ENCODE data around the gene MBNL1. TPM values are rescaled to one million over a fixed set of nuclear protein-coding genes. Genes with fewer than 3 reads are reported as not detected.

The MBNL1 gene
- polyA plus RNA-seq, 1 experiment = 203 TPM

- DNase-seq (ENCODE audit: low read depth) = no peak
- CTCF ChIA-PET = interaction anchor here (1.1 to 1.3 kb wide), 3 partner anchors 9 to 17 kb away, joined by 3 read pairs; no protein-coding TSS in a partner anchor
- Histone ChIP-seq H3K36me3 (ENCODE audit: control insufficient read depth, insufficient read depth, low read length) (no peaks in the 10 kb centered on the region), H3K4me3 (ENCODE audit: low read depth, low read length) (no peak overlapping the region), H3K27me3 (ENCODE audit: control insufficient read depth, insufficient read depth, low read length) (no peaks in the 10 kb centered on the region)
- no peak for TF ChIP-seq CTCF (IDR thresholded peaks at IDR 0.05; ENCODE audit: insufficient read depth, low read depth, low read length)
- POLR2A ChIA-PET = no interaction called here
Observed at GRCh38 chr3:152356870-152357276, 88.1 kb downstream of the MBNL1 start.

DNA sequence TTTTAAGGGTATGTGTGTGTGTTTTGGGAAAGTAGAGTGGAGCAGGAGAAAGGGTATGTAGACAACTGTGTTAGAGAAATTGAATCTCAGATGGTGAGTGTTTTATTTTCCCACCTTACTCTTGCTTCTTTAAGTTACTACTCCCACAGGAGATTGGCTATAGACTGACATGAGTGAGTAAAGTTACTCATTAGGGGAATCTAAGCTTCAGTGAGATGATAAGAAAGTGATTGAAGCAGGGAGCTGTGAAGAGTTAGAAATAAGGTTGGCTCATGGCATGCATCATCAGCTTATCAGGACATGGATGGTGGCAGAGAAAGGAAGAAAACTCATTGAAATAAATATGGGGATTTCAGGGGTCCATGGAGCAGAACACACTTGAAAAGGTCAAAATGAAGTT lies 88.9 kb downstream of the MBNL1 start:
- ChIA-PET POLR2A (interaction anchor here (0.6 kb wide), 1 partner anchor 11 kb away, joined by 3 read pairs; no protein-coding TSS in a partner anchor), CTCF (interaction anchor here (1.1 to 1.3 kb wide), 3 partner anchors 8 to 17 kb away, joined by 3 read pairs; no protein-coding TSS in a partner anchor)
- no peak for TF ChIP-seq CTCF (IDR thresholded peaks at IDR 0.05; ENCODE audit: insufficient read depth, low read depth, low read length)
- no peaks in the 10 kb centered on the region for H3K36me3 ChIP-seq (ENCODE audit: control insufficient read depth, insufficient read depth, low read length)
- no peak overlapping the region for H3K4me3 ChIP-seq (ENCODE audit: low read depth, low read length)
- no peak for DNase-seq (ENCODE audit: low read depth)
- H3K27me3 ChIP-seq (ENCODE audit: control insufficient read depth, insufficient read depth, low read length) = no peaks in the 10 kb centered on the region

DNA sequence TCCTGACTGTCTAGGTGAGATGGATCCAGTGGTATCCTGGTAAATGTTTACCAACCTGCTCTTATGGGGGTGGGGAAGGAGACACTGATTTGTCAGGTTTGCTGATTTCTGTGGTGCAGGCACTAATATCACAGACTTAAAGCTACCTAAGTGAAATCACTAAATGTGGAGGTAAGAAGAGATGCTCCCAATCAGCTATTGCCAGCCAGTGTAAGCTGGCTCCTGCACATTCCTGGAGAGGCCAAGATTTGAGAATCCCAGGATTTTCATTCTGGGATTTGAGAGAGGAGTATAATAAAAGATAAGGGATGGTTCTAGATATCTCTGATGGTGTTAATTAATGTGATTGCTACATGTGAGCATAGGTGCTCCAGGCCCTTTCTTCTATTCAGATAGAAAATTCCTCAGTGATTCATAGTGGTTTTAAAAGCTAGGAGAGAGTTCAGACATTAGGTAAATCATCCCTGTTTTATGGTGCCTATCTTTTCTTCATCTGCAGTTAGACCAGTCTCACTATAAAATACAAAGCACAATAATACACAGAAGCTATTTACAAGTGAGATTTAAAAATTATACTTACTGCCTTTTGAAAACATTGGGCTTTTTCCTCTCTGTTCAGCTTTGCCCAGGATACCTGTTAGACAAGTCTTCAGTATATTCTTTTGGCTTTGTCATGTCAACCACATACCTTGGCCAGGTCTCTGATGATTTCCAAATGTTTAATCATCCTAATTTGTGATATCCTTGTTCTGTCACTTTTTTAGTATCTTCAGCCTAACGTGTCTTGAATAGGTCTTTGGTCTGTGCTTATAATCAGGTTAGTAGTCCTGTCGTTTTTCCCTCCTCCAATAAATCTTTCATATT lies 90.9 kb downstream of the MBNL1 start:
- no peaks in the 10 kb centered on the region for H3K36me3 ChIP-seq (ENCODE audit: control insufficient read depth, insufficient read depth, low read length)
- POLR2A ChIA-PET = interaction anchor here (0.6 kb wide), 1 partner anchor 90 kb away, joined by 5 read pairs; no protein-coding TSS in a partner anchor
- H3K27me3 ChIP-seq (ENCODE audit: control insufficient read depth, insufficient read depth, low read length) = no peaks in the 10 kb centered on the region
- no peak for DNase-seq (ENCODE audit: low read depth)
- CTCF ChIA-PET = interaction anchor here (1.4 kb wide), 1 partner anchor 10 kb away, joined by 5 read pairs; no protein-coding TSS in a partner anchor
- TF ChIP-seq CTCF (IDR thresholded peaks at IDR 0.05; ENCODE audit: insufficient read depth, low read depth, low read length) = no peak
- H3K4me3 ChIP-seq (ENCODE audit: low read depth, low read length) = no peak overlapping the region

DNA sequence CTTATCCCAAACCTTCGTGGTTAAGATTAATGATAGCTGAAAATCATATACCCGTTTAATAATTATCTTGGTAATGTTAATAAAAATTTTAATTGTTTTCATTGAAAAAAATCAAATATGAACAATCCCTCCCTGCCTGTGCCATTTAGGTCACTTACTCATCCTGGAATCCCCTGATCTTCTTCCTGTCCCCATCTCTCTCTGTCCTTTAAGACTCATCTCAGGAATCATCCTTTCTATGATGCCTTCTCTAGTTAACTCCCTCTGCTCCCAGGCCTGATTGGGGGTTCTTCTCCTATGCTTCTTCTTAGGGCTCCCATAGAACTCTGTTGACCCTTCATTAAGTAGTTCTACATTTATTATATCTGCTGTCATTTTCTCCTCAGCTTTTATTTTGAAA lies 91.6 kb downstream of the MBNL1 start:
- Histone ChIP-seq H3K36me3 (ENCODE audit: control insufficient read depth, insufficient read depth, low read length) (no peaks in the 10 kb centered on the region), H3K4me3 (ENCODE audit: low read depth, low read length) (no peak overlapping the region), H3K27me3 (ENCODE audit: control insufficient read depth, insufficient read depth, low read length) (no peaks in the 10 kb centered on the region)
- ChIA-PET CTCF (interaction anchor here (1.4 kb wide), 1 partner anchor 9 kb away, joined by 5 read pairs; no protein-coding TSS in a partner anchor), POLR2A (no interaction called here)
- no peak for DNase-seq (ENCODE audit: low read depth)
- TF ChIP-seq CTCF (IDR thresholded peaks at IDR 0.05; ENCODE audit: insufficient read depth, low read depth, low read length) = no peak

DNA sequence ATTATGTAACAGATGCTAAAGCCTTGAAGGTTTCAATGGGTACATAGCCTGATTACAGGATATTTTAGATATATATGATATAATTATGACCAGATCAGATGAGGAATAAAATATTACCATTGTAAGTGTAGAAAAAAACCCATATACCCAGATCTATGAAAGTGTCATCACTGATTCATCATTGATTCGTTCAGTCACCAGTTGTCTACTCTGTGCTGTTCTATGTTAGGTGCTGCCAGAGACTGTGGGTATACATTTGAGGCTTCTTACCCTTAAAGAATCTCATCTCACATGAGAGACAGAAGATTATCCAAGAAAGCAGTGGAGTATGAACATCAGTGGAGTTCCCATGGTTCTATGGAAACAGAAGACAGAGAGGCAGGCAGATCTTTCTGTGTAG lies 92.2 kb downstream of the MBNL1 start:
- no peaks in the 10 kb centered on the region for H3K36me3 ChIP-seq (ENCODE audit: control insufficient read depth, insufficient read depth, low read length)
- no peak for DNase-seq (ENCODE audit: low read depth)
- H3K4me3 ChIP-seq (ENCODE audit: low read depth, low read length) = no peak overlapping the region
- POLR2A ChIA-PET = no interaction called here
- no peak for TF ChIP-seq CTCF (IDR thresholded peaks at IDR 0.05; ENCODE audit: insufficient read depth, low read depth, low read length)
- no peaks in the 10 kb centered on the region for H3K27me3 ChIP-seq (ENCODE audit: control insufficient read depth, insufficient read depth, low read length)
- CTCF ChIA-PET = no interaction called here

Data from BJ (cell line).